Spleen (tissue), 11 donors: ENCODE data around the gene ATXN7L1. TPM values are rescaled to one million over a fixed set of nuclear protein-coding genes. Genes with fewer than 3 reads are reported as not detected.

Experiments
- DNase-seq: peaks from one replicate; pipeline ENCODE4 v3.0.0-alpha.2; 2020
- H3K27ac ChIP-seq, 8 donors: fragments of 200-600 bp; sonication (generic) in 7 of 8; 1 replicate in 4 of 8; 2 replicates in 4 of 8; pipeline versions ENCODE4 v1.5.0 to v1.8.0; 2016 to 2021; ENCODE audit warnings: inconsistent platforms in 4 of 8, mild to moderate bottlenecking in 4 of 8, moderate library complexity in 1 of 8
- H3K27me3 ChIP-seq, 7 donors: fragments of 200-600 bp; sonication (generic) in 6 of 7; replicated peaks in 1 of 7; 1 replicate in 4 of 7; 2 replicates in 3 of 7; pipeline versions ENCODE4 v1.5.0 to v1.8.0; 2016 to 2021; ENCODE audit warnings: inconsistent platforms in 3 of 7, mild to moderate bottlenecking in 1 of 7
- H3K36me3 ChIP-seq, 6 donors: fragments of 200-600 bp; sonication (generic) in 5 of 6; 1 replicate in 4 of 6; 2 replicates in 2 of 6; pipeline versions ENCODE4 v1.5.0 to v1.8.0; 2016 to 2021; ENCODE audit warnings: inconsistent platforms in 2 of 6
- H3K4me1 ChIP-seq, 6 donors: fragments of 200-600 bp; sonication (generic) in 5 of 6; 1 replicate in 3 of 6; 2 replicates in 3 of 6; pipeline versions ENCODE4 v1.5.0 to v1.8.0; 2016 to 2021; ENCODE audit warnings: inconsistent platforms in 3 of 6
- H3K4me3 ChIP-seq, 8 donors: fragments of 200-600 bp; sonication (generic) in 7 of 8; 1 replicate in 4 of 8; 2 replicates in 4 of 8; pipeline versions ENCODE4 v1.5.0 to v1.8.0; 2016 to 2021; ENCODE audit warnings: inconsistent platforms in 4 of 8, mild to moderate bottlenecking in 4 of 8, moderate library complexity in 2 of 8
- H3K9me3 ChIP-seq, 8 donors: fragments of 200-600 bp; sonication (generic) in 7 of 8; 1 replicate in 4 of 8; 2 replicates in 4 of 8; pipeline versions ENCODE4 v1.5.0 to v1.8.0; 2016 to 2021; ENCODE audit warnings: inconsistent platforms in 4 of 8
- POLR2A ChIP-seq, 3 donors: fragments of 450-650 bp; IDR thresholded peaks; one replicate each; pipeline ENCODE4 v1.5.1; 2017; ENCODE audit warnings: antibody characterized with exemption in 3 of 3, mild to moderate bottlenecking in 1 of 3
- POLR2AphosphoS5 ChIP-seq, 3 donors: sonication (generic); formaldehyde crosslinking; IDR thresholded peaks; one replicate each; pipeline ENCODE4 v1.5.1; 2017; ENCODE audit warnings: antibody characterized with exemption in 3 of 3
- WGBS, 5 donors: extraction: QIAGEN DNeasy Blood & Tissue Kit in 3 of 5; methylation state at CpG; one replicate each; pipeline versions ENCODE4 v1.1.5 to v1.1.7; 2013 to 2018; 5-methylcytosine and 5-hydroxymethylcytosine counted together
- intact Hi-C: fragments of 100-400 bp; cut with DNase I; formaldehyde crosslinking; loops from one replicate; pipeline ENCODE4 v1.15.0; 2023; ENCODE audit warnings: low total_unique reads
- polyA plus RNA-seq, 3 donors: library from polyadenylated mRNA; stranded (reverse); fragments of 200-250 nt; gene quantifications; one replicate each; pipeline ENCODE4 v1.2.1, GENCODE V29; 2013
- total RNA-seq, 7 donors: library from RNA; depleted of rRNA in 3 of 7; stranded (reverse); fragments of >200 nt in 3 of 7; fragmentation: NEBNext Ultra II Directional in 4 of 7; extraction: Animal tissue kit (Norgen Biotek cat#: 25700) in 4 of 7; gene quantifications; one replicate each; pipeline versions ENCODE4 v1.1.0 to v1.2.1, GENCODE V29; 2016 to 2021
- TF ChIP-seq, protein P1 (sequence below), 11 experiments: fragments of 200-600 bp in 7 of 11; fragments of 450-650 bp in 4 of 11; sonication (generic) in 4 of 11; IDR thresholded peaks in 8 of 11; conservative IDR thresholded peaks in 3 of 11; 1 replicate in 7 of 11; 2 replicates in 4 of 11; pipeline versions ENCODE4 v1.4.0 to v1.8.0; 2016 to 2021; ENCODE audit warnings: antibody characterized with exemption in 11 of 11, inconsistent platforms in 4 of 11, mild to moderate bottlenecking in 1 of 11
- donor health status: healthy with polysubstance abuse.
- donor health status: DM: no; HTN: no; CAD: no; lungs with moderate emphysema.
- donor health status: DM: no; HTN: no; CAD: no.
- donor health status: Bipolar disorder and iron deficiency.
- donor health status: healthy.
- donor health status: DM: no; HTN: no; CAD: no.
- donor health status: DM: yes; HTN: yes; CAD: no.

ATXN7L1 gene
- total and polyA plus RNA-seq, 10 donors = 2.4 to 29.3 (median 18.4) TPM

DNA sequence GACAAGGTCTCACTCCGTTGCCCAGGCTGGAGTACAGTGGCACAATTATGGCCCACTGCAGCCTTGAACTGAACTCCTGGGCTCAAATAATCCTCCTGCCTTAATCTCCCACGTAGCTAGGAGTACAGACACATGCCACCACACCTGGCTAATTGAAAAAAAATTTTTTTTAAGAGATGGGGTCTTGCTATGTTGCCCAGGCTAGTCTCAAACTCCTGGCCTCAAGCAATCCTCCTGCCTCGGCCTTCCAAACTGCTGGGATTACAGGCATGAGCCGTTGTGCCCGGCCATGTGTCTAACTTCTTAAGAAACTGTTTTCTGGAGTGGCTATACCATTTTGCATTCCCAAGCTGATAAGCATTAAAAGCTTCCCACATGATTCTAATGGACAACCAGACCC, 285.6 kb downstream of the ATXN7L1 start:
- no peaks in the 10 kb centered on the region for H3K9me3 ChIP-seq
- H3K27ac ChIP-seq = no peak overlapping the region
- intact Hi-C loops = no loop called here
- 85 to 93% (median 91%) methylated on average over 5 of the region's 5 CpGs for WGBS, 5 donors
- TF ChIP-seq, protein P1, sequence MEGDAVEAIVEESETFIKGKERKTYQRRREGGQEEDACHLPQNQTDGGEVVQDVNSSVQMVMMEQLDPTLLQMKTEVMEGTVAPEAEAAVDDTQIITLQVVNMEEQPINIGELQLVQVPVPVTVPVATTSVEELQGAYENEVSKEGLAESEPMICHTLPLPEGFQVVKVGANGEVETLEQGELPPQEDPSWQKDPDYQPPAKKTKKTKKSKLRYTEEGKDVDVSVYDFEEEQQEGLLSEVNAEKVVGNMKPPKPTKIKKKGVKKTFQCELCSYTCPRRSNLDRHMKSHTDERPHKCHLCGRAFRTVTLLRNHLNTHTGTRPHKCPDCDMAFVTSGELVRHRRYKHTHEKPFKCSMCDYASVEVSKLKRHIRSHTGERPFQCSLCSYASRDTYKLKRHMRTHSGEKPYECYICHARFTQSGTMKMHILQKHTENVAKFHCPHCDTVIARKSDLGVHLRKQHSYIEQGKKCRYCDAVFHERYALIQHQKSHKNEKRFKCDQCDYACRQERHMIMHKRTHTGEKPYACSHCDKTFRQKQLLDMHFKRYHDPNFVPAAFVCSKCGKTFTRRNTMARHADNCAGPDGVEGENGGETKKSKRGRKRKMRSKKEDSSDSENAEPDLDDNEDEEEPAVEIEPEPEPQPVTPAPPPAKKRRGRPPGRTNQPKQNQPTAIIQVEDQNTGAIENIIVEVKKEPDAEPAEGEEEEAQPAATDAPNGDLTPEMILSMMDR (IDR thresholded peaks at IDR 0.05 in 8 of 11, conservative IDR thresholded peaks at IDR 0.05 in 3 of 11) = no peak
- TF ChIP-seq POLR2AphosphoS5 (IDR thresholded peaks at IDR 0.05) = no peak
- TF ChIP-seq POLR2A (IDR thresholded peaks at IDR 0.05) = no peak
- H3K27me3 ChIP-seq = no peaks in the 10 kb centered on the region
- DNase-seq = no peak
- H3K4me3 ChIP-seq = no peak overlapping the region
- peaks cover 0 to 18% (median 0%) of the 10 kb centered on the region in 6 donors for H3K4me1 ChIP-seq
- H3K36me3 ChIP-seq = no peaks in the 10 kb centered on the region

DNA sequence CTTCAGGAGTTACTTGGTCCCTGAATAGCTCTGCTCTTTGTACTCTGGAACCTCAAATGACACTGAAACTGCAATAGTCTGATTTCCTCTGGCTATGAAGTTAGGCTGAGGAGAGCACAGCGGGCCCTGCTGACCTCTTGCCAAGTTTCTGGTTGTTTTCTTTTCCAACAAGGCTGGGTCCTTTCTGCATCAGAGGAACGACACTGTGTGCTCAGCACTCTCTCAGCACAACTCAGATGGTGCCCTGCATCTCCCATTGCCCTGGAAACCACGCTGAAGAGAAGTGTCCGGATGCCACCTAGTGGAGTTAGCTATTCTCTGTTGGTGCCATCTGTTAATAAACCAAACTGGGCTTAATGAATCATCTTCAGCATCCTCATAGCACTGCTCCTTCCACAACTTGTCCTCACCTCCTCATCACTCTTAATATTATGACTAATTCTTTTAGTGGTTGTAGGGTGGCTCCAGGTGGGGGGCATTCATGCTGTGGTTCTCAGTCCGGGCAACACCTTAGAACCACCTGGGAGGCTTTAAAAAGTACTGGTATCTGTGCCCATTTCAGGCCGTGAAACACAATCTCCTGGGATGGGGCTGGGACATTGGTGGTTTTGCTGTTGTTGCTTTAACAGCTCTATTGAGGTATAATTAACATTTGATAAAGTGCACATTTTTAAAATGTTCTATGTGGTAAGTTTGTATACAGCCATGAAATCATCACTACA, 286.9 kb downstream of the ATXN7L1 start:
- no peaks in the 10 kb centered on the region for H3K36me3 ChIP-seq

DNA sequence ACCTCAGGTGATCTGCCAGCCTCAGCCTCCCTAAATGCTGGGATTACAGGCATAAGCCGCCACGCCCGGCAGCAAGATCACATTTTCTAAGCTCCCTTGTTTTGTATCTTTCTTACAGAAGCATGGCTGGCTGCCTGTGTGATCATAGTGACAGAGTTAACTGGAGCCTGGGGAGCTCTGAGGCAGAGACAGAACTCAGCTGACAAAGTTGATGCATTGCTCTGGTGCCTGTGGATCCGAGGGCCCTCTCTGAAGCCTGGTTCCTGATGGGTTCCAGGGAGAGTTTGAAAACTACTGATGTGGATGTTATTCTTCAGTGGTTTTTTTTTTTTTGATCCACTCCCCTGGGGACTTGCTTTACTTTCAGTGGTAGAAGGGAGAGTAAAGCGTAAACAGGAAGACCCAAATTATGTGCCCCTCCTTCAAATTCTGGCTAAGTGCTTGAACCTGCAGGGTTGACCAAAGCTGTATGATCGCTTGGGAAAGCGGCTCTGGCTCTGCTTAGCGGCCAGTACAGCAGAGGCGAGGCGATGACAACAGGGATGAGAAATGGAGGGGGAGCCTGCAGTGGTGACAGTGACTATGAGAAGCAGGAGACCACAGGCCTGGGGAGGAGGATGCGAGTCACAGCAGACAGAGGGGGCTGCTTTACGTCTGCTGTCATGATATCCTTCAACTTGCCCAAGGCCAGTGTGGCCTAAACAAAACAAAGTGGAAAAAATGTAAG, 288.3 kb downstream of the ATXN7L1 start:
- Histone ChIP-seq H3K36me3 (no peaks in the 10 kb centered on the region), H3K27ac (no peak overlapping the region), H3K27me3 (no peaks in the 10 kb centered on the region), H3K4me1 (peaks cover 0 to 18% (median 0%) of the 10 kb centered on the region in 6 donors), H3K4me3 (no peak overlapping the region), H3K9me3 (peaks cover 0 to 19% (median 13%) of the 10 kb centered on the region in 8 donors)
- DNase-seq = no peak
- TF ChIP-seq, protein P1 (IDR thresholded peaks at IDR 0.05 in 8 of 11, conservative IDR thresholded peaks at IDR 0.05 in 3 of 11) = no peak
- TF ChIP-seq POLR2AphosphoS5 (IDR thresholded peaks at IDR 0.05) (no peak), POLR2A (IDR thresholded peaks at IDR 0.05) (no peak)
- intact Hi-C loops = no loop called here
- 67 to 83% (median 79%) methylated on average over 12 of the region's 12 CpGs for WGBS, 5 donors

More for the DNA sequence above, 286.9 kb downstream of the ATXN7L1 start:
- no peak for DNase-seq
- Histone ChIP-seq H3K27ac (no peak overlapping the region), H3K4me3 (no peak overlapping the region), H3K4me1 (peaks cover 0 to 18% (median 0%) of the 10 kb centered on the region in 6 donors), H3K27me3 (no peaks in the 10 kb centered on the region), H3K9me3 (peaks cover 0 to 5% (median 4%) of the 10 kb centered on the region in 8 donors)
- TF ChIP-seq, protein P1 (IDR thresholded peaks at IDR 0.05 in 8 of 11, conservative IDR thresholded peaks at IDR 0.05 in 3 of 11) = peak in 7 of 11 experiments; percentile 37 to 59 (median 42)
- TF ChIP-seq POLR2AphosphoS5 (IDR thresholded peaks at IDR 0.05) = no peak
- intact Hi-C loops = no loop called here
- WGBS, 5 donors = 38 to 49% (median 39%) methylated on average over 6 of the region's 6 CpGs
